ENCODE data around the gene SAC3D1.

GRCh38 chr11:65087216-65087615, 46.2 kb downstream of the SAC3D1 start:
- TF ChIP-seq POLR2A (IDR thresholded peaks at IDR 0.05) (no peak), CTCF (IDR thresholded peaks at IDR 0.05) (no peak)
